ENCODE measurements around the gene RHEX.
A peak's percentile ranks its signal among the peaks of the same experiment; 100 is the strongest.
"Not testable (repeated sequence)": the region's sequence is repeated elsewhere in the genome, so short reads cannot be mapped to it uniquely, and the experiment has no call there.

Gene RHEX

GRCh38 chr1:206030714-206031113, 22.3 kb upstream of the RHEX start:
- DNase-seq = peak; percentile 64

- DNase-seq = no peak
Measured at GRCh38 chr1:206032380-206033140, 20.4 kb upstream of the RHEX start.

GRCh38 chr1:206035027-206035426, 17.9 kb upstream of the RHEX start:
- DNase-seq = no peak

- no peak for DNase-seq
Measured at GRCh38 chr1:206036663-206037455, 16.1 kb upstream of the RHEX start.

- no peak for DNase-seq
Measured at GRCh38 chr1:206037581-206037980, 15.4 kb upstream of the RHEX start.

- DNase-seq = no peak
Measured at GRCh38 chr1:206039046-206039973, 13.7 kb upstream of the RHEX start.

- DNase-seq = no peak
Measured at GRCh38 chr1:206040328-206040727, 12.6 kb upstream of the RHEX start.

- DNase-seq = no peak
Measured at GRCh38 chr1:206041640-206042039, 11.3 kb upstream of the RHEX start.

- DNase-seq = no peak
Measured at GRCh38 chr1:206047271-206047670, 5.7 kb upstream of the RHEX start.

- DNase-seq = no peak
Measured at GRCh38 chr1:206048582-206048981, 4.4 kb upstream of the RHEX start.

- no peak for DNase-seq
Measured at GRCh38 chr1:206049293-206049692, 3.7 kb upstream of the RHEX start.

- no peak for DNase-seq
Measured at GRCh38 chr1:206049919-206050600, 2.9 kb upstream of the RHEX start.

GRCh38 chr1:206050655-206051235, 2.2 kb upstream of the RHEX start:
- DNase-seq = peak; percentile 50

GRCh38 chr1:206052231-206052865, 625 bp upstream of the RHEX start:
- DNase-seq = not testable (repeated sequence)

- not testable (repeated sequence) for DNase-seq
Measured at GRCh38 chr1:206053616-206054015, 643 bp downstream of the RHEX start.

- DNase-seq = not testable (repeated sequence)
Measured at GRCh38 chr1:206055069-206055625, 2.2 kb downstream of the RHEX start.

- DNase-seq = not testable (repeated sequence)
Measured at GRCh38 chr1:206055639-206056323, 2.8 kb downstream of the RHEX start.

GRCh38 chr1:206058289-206058926, 5.4 kb downstream of the RHEX start:
- not testable (repeated sequence) for DNase-seq

- no peak for DNase-seq
Measured at GRCh38 chr1:206058927-206059292, 5.9 kb downstream of the RHEX start.

GRCh38 chr1:206059355-206059915, 6.5 kb downstream of the RHEX start:
- DNase-seq = no peak

Data from activated naive CD4-positive, alpha-beta T cell treated with anti-CD3 and anti-CD28 coated beads, Interleukin-2, amount 50 U/mL, for 16 hours (primary cell).